Esophagus squamous epithelium (tissue), 4 donors: ENCODE measurements around the gene C19orf38.

Experiments
- CTCF ChIP-seq, 6 experiments: fragments of 450-650 bp in 4 of 6; fragments of 200-600 bp in 2 of 6; sonication (generic) in 2 of 6; IDR thresholded peaks; one replicate each; pipeline ENCODE4 v1.5.1; 2016 to 2019; ENCODE audit warnings: antibody characterized with exemption in 6 of 6, mild to moderate bottlenecking in 4 of 6, moderate library complexity in 4 of 6
- POLR2A ChIP-seq, 4 donors: fragments of 450-650 bp; IDR thresholded peaks; one replicate each; pipeline ENCODE4 v1.6.1; 2017; ENCODE audit warnings: antibody characterized with exemption in 4 of 4, mild to moderate bottlenecking in 4 of 4, moderate library complexity in 3 of 4

GRCh38 chr19:10830931-10831779 is 17.1 kb upstream of the C19orf38 start:
- no peak for TF ChIP-seq CTCF (IDR thresholded peaks at IDR 0.05)
- TF ChIP-seq POLR2A (IDR thresholded peaks at IDR 0.05), result no peak
